Measurements from ENCODE around the gene FCN1. TPM values are rescaled to one million over a fixed set of nuclear protein-coding genes. Genes with fewer than 3 reads are reported as not detected.

The FCN1 gene
- polyA plus RNA-seq, 1 of the 3 experiments (the other 2 are of a cell fraction), result not detected

DNA sequence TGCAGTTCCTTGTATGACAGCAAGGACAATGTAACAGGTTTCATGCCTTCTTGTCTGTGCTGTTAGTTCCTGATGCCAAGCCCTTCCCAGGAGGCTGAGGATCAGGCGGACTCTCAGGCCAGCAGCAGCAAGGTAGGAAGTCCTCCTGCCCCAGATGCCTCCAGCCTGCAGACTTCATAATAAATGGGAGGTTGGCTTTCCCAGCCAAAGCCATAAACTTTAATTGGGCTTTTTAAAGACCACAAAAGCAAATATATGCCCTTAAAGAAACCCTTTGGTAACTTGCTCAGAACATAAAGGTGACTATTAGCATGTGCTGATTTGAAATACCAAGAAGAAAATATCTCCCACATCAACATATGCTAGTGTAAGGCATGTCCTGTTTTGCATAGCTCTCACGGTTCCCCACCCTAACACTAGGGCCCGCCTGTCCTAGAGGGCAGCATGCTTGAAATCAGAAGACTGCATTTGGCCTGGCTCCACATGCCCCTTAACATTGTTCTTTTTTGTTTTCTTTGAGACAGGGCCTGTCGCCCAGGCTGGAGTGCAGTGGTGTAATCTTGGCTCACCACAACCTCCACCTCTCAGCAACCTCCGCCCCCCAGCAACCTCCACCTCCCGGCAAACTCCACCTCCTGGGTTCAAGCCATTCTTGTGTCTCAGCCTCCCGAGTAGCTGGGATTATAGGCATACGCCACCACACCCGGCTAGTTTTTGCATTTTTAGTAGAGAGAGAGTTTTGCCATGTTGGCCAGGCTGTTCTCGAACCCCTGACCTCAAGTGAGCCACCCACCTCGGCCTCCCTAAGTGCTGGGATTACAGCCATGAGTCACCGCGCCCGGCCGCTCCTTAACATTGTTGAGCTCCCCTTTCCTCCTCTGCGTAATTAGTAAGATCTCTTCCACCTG is 44.6 kb upstream of the FCN1 start (continued):
- TF ChIP-seq GABPA (IDR thresholded peaks at IDR 0.05; ENCODE audit: low read depth) (no peak), SMC3 (IDR thresholded peaks at IDR 0.05; ENCODE audit: low read depth, low read length) (no peak), RCOR1 (IDR thresholded peaks at IDR 0.05; ENCODE audit: low read length) (no peak), YY1 (IDR thresholded peaks at IDR 0.05; ENCODE audit: low read depth) (no peak)

DNA sequence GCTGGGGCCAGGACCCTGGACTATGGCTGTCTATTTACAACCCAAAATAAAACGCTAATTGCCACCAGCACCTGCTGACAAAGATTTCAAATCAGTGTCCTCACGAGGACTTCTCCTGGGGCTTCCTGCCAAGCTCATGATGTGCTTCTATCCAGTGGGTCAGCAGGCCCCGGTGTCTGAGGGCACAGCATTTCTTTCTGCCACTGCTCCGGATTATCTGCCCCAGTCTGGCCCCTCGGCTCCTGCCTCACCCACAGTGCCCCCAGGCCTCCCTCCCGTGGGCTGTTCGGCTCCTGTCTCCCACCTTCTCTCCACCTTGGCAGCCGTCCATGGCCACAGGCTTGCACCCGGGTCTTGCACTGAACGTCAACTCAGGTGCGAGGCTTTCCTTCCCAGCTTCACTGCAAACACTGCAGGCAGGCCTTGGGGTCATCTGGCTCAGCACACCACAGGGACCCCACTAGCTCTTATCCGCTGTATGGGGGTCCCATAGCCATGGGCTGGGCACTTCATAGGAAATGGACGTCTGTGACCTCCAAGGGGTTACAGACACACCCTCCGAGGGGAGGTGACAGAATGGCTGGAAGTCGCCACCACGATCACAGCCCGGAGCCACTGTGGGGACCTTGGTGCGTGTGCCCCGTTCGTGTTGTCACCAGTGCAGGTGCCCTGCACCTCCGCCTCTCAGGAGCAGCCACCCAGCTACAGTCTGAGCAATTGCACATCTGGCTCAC is 43.8 kb upstream of the FCN1 start:
- H3K27ac ChIP-seq (ENCODE audit: low read depth in 2 of 2, low read length in 1 of 2), result no peak overlapping the region
- H4K20me1 ChIP-seq (ENCODE audit: insufficient read depth), result no peaks in the 10 kb centered on the region
- H3K9ac ChIP-seq, result no peak overlapping the region
- TF ChIP-seq, protein P1, sequence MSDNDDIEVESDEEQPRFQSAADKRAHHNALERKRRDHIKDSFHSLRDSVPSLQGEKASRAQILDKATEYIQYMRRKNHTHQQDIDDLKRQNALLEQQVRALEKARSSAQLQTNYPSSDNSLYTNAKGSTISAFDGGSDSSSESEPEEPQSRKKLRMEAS (IDR thresholded peaks at IDR 0.05; ENCODE audit: low read depth), result no peak
- TF ChIP-seq CTCF (IDR thresholded peaks at IDR 0.05) (no peak), NRF1 (IDR thresholded peaks at IDR 0.05; ENCODE audit: low read depth, low read length) (no peak), RAD21 (IDR thresholded peaks at IDR 0.05; ENCODE audit: low read length) (no peak), ZBTB33 (IDR thresholded peaks at IDR 0.05; ENCODE audit: borderline replicate concordance, low read depth) (no peak), EP300 (IDR thresholded peaks at IDR 0.05; ENCODE audit: borderline replicate concordance in 1 of 2, low read depth in 1 of 2, low read length in 1 of 2) (no peak)
- TF ChIP-seq, protein P2, sequence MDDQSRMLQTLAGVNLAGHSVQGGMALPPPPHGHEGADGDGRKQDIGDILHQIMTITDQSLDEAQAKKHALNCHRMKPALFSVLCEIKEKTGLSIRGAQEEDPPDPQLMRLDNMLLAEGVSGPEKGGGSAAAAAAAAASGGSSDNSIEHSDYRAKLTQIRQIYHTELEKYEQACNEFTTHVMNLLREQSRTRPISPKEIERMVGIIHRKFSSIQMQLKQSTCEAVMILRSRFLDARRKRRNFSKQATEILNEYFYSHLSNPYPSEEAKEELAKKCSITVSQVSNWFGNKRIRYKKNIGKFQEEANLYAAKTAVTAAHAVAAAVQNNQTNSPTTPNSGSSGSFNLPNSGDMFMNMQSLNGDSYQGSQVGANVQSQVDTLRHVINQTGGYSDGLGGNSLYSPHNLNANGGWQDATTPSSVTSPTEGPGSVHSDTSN (IDR thresholded peaks at IDR 0.05), result no peak
- TF ChIP-seq, protein P3, sequence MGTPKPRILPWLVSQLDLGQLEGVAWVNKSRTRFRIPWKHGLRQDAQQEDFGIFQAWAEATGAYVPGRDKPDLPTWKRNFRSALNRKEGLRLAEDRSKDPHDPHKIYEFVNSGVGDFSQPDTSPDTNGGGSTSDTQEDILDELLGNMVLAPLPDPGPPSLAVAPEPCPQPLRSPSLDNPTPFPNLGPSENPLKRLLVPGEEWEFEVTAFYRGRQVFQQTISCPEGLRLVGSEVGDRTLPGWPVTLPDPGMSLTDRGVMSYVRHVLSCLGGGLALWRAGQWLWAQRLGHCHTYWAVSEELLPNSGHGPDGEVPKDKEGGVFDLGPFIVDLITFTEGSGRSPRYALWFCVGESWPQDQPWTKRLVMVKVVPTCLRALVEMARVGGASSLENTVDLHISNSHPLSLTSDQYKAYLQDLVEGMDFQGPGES (IDR thresholded peaks at IDR 0.05; ENCODE audit: low read depth, low read length), result no peak
- H3K79me2 ChIP-seq (ENCODE audit: insufficient read depth), result no peaks in the 10 kb centered on the region
- no peak overlapping the region for H3K4me3 ChIP-seq (ENCODE audit: low read depth in 2 of 2, low read length in 1 of 2)
- no peaks in the 10 kb centered on the region for H3K9me3 ChIP-seq
- H3K4me2 ChIP-seq, result no peak overlapping the region
- ChIA-PET POLR2A (no interaction called here), CTCF (no interaction called here)
- 33% methylated on average over 15 of the region's 21 CpGs for WGBS (ENCODE audit: low lambda C conversion rate)
- no peaks in the 10 kb centered on the region for H3K36me3 ChIP-seq (replicated peaks in 1 of 2; ENCODE audit: control insufficient read depth in 1 of 2, insufficient read depth in 2 of 2, low read length in 1 of 2)
- H2AFZ ChIP-seq (ENCODE audit: low read depth), result no peak overlapping the region
- no peaks in the 10 kb centered on the region for H3K27me3 ChIP-seq (ENCODE audit: insufficient read depth)
- H3F3A ChIP-seq (replicated peaks; ENCODE audit: insufficient read depth), result no peaks in the 10 kb centered on the region
- H3K9me2 ChIP-seq, result no peaks in the 10 kb centered on the region
- DNase-seq, result no peak
- H3K4me1 ChIP-seq (ENCODE audit: control insufficient read depth in 1 of 2, insufficient read depth in 2 of 2, low read depth in 1 of 2, low read length in 1 of 2), result no peaks in the 10 kb centered on the region

Measured in SK-N-SH (cell line).